ENCODE data around the gene SSBP4. TPM values are rescaled to one million over a fixed set of nuclear protein-coding genes. Genes with fewer than 3 reads are reported as not detected.

SSBP4 gene
- total RNA-seq, 1 experiment from 2014 or later = 46.1 TPM

DNA sequence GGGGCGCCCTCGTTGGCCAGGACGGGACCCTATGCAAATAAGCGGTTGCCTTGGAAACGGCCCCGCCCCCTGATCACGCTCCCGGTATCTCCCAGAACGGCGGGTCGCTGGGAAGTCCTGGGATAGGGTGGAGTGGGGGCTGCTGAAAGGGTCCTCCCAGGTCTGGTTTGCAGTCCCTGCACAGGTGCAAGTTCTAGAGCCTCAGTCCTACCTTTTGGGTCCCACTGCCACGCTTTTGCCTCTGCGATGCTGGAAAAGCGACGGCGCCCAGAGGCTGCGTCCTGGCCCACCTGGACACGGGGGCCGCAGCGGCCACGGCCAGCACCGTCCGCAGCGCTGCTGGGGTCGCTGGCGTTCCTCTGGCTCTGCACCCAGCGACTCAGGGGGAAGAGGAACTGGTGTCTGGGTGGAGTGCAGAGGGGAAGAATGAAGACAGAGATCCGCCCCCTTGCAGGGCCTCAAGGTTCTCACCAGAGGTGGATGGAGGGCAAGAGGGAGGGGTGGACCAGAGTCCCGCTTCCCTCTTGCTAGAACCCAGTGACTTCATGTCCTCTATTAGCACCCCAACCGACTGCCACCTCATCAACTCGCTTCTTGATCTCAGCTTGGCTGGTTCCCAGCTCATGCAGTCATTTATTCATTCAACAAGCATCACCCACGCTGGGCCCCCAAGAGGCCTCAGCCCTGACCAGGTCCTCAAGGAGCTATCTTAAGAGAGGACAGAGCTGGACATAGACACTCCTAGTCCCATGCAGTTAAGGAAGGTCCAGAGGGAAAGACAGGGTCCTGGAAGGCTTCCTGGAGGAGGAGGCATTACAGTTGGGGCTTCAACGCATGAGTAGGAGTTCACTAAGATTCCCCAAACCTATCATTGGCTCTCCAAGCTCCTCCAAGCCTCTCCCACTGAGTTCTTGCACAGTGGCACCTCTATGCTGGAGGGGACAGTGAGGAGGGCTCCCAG, 21.7 kb upstream of the SSBP4 start, which contains the start of gene LRRC25:
Gene LRRC25 (minus strand): TSS at position 381 of the 961 bp plus-strand sequence. CDS start 659 bp downstream, outside the sequence.
- H3K9me3 ChIP-seq (ENCODE audit: control insufficient read depth, low read depth, low read length) = no peaks in the 10 kb centered on the region
- H4K8ac ChIP-seq (replicated peaks; ENCODE audit: insufficient read length, low read depth, low read length) = no peak within 1 kb of the TSS
- no peak within 1 kb of the TSS; the same call in 1 of the 2 replicates for H3K14ac ChIP-seq (ENCODE audit: insufficient read depth, low read length)
- no peaks in the 10 kb centered on the region for H4K20me1 ChIP-seq (ENCODE audit: control insufficient read depth, insufficient read depth, insufficient read length)
- Mint-ChIP-seq H3K9me3 (no peaks in the 10 kb centered on the region), H3K4me1 (peaks cover 6 to 13% of the 10 kb centered on the region in 2 experiments; a peak in 3 of 4 replicates), H3K27ac (peak within 1 kb of the TSS in 1 of 3 experiments; percentile 72; a peak in 1 of 7 replicates), H3K4me3 (no peak within 1 kb of the TSS; a peak in 2 of 5 replicates), H3K36me3 (ENCODE audit: insufficient read depth in 1 of 3, low read depth in 3 of 3) (no peaks in the 10 kb centered on the region), H3K27me3 (ENCODE audit: low read depth) (peaks cover 17% of the 10 kb centered on the region)
- H3K23me2 ChIP-seq (ENCODE audit: insufficient read length, low read depth, low read length, poor library complexity, severe bottlenecking) = no peaks in the 10 kb centered on the region
- no peak within 1 kb of the TSS for H2BK5ac ChIP-seq (ENCODE audit: insufficient read length, low read length)
- no peak within 1 kb of the TSS for H3K56ac ChIP-seq (ENCODE audit: insufficient read length, low read depth, low read length)
- H2BK15ac ChIP-seq (ENCODE audit: low read depth, low read length) = no peak within 1 kb of the TSS
- DNase-seq = peak; percentile 79
- no peak within 1 kb of the TSS for H3K23ac ChIP-seq (ENCODE audit: insufficient read length, low read depth, low read length)
- no peak within 1 kb of the TSS for H3T11ph ChIP-seq (ENCODE audit: low read length)
- H2BK120ac ChIP-seq (ENCODE audit: low read depth, low read length, poor library complexity, severe bottlenecking) = no peak within 1 kb of the TSS
- no peak within 1 kb of the TSS for H2BK12ac ChIP-seq (ENCODE audit: insufficient read length, low read depth, low read length)
- no peaks in the 10 kb centered on the region for H3K4me1 ChIP-seq (ENCODE audit: insufficient read depth, low read length)
- no peak within 1 kb of the TSS for H2BK20ac ChIP-seq (ENCODE audit: low read depth, low read length, poor library complexity, severe bottlenecking)
- TF ChIP-seq, protein P1, sequence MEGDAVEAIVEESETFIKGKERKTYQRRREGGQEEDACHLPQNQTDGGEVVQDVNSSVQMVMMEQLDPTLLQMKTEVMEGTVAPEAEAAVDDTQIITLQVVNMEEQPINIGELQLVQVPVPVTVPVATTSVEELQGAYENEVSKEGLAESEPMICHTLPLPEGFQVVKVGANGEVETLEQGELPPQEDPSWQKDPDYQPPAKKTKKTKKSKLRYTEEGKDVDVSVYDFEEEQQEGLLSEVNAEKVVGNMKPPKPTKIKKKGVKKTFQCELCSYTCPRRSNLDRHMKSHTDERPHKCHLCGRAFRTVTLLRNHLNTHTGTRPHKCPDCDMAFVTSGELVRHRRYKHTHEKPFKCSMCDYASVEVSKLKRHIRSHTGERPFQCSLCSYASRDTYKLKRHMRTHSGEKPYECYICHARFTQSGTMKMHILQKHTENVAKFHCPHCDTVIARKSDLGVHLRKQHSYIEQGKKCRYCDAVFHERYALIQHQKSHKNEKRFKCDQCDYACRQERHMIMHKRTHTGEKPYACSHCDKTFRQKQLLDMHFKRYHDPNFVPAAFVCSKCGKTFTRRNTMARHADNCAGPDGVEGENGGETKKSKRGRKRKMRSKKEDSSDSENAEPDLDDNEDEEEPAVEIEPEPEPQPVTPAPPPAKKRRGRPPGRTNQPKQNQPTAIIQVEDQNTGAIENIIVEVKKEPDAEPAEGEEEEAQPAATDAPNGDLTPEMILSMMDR (conservative IDR thresholded peaks at IDR 0.05) = no peak
- H3K79me2 ChIP-seq (ENCODE audit: insufficient read depth, low read length) = no peaks in the 10 kb centered on the region
- H3K4me2 ChIP-seq (ENCODE audit: insufficient read depth, insufficient read length, low read length) = no peak within 1 kb of the TSS
- no peaks in the 10 kb centered on the region for H3K79me1 ChIP-seq (ENCODE audit: insufficient read depth, low read depth, low read length, poor library complexity, severe bottlenecking)
- WGBS (ENCODE audit: extremely low coverage, insufficient read length, low lambda C conversion rate) = no CpG with 5 or more reads among the region's 33 CpGs
- H3K27me3 ChIP-seq (ENCODE audit: insufficient read depth, low read length) = no peaks in the 10 kb centered on the region
- H3K4ac ChIP-seq (ENCODE audit: low read depth, low read length) = no peak within 1 kb of the TSS
- no peak within 1 kb of the TSS for H3K27ac ChIP-seq (ENCODE audit: insufficient read length, low read depth, low read length)
- H4K5ac ChIP-seq (ENCODE audit: insufficient read length, low read depth, low read length) = no peak within 1 kb of the TSS
- no peak within 1 kb of the TSS for H4K91ac ChIP-seq (ENCODE audit: insufficient read length, low read depth, low read length)
- no peak within 1 kb of the TSS for H2AK5ac ChIP-seq (ENCODE audit: insufficient read length, low read length)
- H2AFZ ChIP-seq (ENCODE audit: low read length) = no peak within 1 kb of the TSS
- no peak within 1 kb of the TSS for H3K9ac ChIP-seq (ENCODE audit: extremely low read depth, insufficient read length, low read length)
- H3K18ac ChIP-seq (ENCODE audit: insufficient read length, low read depth, low read length) = no peak within 1 kb of the TSS

All from H9 (cell line).